Measurements from ENCODE around the gene OST4. TPM values are rescaled to one million over a fixed set of nuclear protein-coding genes. Genes with fewer than 3 reads are reported as not detected.

OST4 gene
- total RNA-seq, 1 experiment from 2014 or later = 408 TPM

DNA sequence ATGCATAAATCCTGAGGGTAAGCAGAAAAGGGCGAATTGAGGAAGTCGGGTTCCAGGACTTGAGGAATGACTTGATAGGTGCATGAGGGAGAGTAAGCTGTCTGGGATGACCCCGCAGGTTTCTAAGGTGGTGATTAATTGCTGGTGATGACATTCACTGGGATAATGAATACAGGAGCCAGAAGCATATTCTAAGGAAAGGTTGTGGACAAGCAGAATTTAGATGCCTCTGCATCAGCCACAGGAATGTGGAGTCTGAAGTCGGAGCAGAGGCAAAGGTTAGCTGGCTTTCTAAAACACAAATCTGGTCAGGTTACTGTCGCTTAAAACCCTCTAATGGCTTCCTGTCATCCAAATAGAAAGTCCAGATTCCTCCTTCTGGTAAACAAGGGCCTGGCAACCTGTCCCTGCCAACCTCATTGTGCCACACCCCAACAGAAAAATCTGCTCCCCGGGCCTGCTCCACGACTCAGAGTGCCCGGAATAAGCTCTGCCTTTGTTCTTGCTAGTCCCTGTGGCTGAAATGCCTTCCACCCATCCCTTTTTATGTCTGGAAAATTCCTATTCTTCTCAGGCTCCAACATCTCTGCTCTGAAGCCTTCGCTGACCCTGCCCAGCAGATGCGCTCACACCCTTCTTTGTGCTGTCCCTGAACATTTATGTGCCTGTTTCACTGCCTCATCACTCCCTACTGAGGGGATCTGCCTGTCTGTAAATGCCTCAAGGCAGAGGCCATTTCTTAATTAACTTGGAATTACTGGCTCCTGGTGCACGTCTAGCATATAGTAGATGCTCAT lies 50.0 kb downstream of the OST4 start:
- DNase-seq (ENCODE audit: low read depth, low spot score) = no peak
- in situ Hi-C loops (cut with HindIII; ENCODE audit: low pct_unique_long_range_greater_than_20kb, low sequenced_read_pairs) = no loop called here

Other genes starting within 250 kb of the OST4 start
- gene DPYSL5, start 223.5 kb downstream of the OST4 start, total RNA-seq (2014; rRNA removed; shearing (Covaris generic)) = not detected in 2 replicates
- gene MAPRE3, start 101.0 kb downstream of the OST4 start, total RNA-seq (2014; rRNA removed; shearing (Covaris generic)) = 3.5 and 4.0 TPM in 2 replicates
- gene TMEM214, start 38.7 kb downstream of the OST4 start, total RNA-seq (2014; rRNA removed; shearing (Covaris generic)) = 76.8 and 88.5 TPM in 2 replicates
- 30.7 and 32.1 TPM in 2 replicates for gene AGBL5, start 20.0 kb downstream of the OST4 start, total RNA-seq (2014; rRNA removed; shearing (Covaris generic))
- 0.11 and 0.71 TPM in 2 replicates for gene EMILIN1, start 7.0 kb upstream of the OST4 start, total RNA-seq (2014; rRNA removed; shearing (Covaris generic))
- gene KHK, start 15.1 kb upstream of the OST4 start, total RNA-seq (2014; rRNA removed; shearing (Covaris generic)) = 3.0 and 3.2 TPM in 2 replicates
- 20.4 and 22.3 TPM in 2 replicates for gene CGREF1, start 47.5 kb upstream of the OST4 start, total RNA-seq (2014; rRNA removed; shearing (Covaris generic))
- 1.1 and 1.5 TPM in 2 replicates for gene ABHD1, start 52.2 kb upstream of the OST4 start, total RNA-seq (2014; rRNA removed; shearing (Covaris generic))
- gene PREB, start 63.0 kb upstream of the OST4 start, total RNA-seq (2014; rRNA removed; shearing (Covaris generic)) = 95.3 and 98.1 TPM in 2 replicates
- not detected in 2 replicates for gene PRR30, start 67.8 kb upstream of the OST4 start, total RNA-seq (2014; rRNA removed; shearing (Covaris generic))
- gene TCF23, start 77.3 kb upstream of the OST4 start, total RNA-seq (2014; rRNA removed; shearing (Covaris generic)) = not detected in 2 replicates
- 372 and 405 TPM in 2 replicates for gene ATRAID, start 140.4 kb upstream of the OST4 start, total RNA-seq (2014; rRNA removed; shearing (Covaris generic))
- gene SLC5A6, start 140.6 kb upstream of the OST4 start, total RNA-seq (2014; rRNA removed; shearing (Covaris generic)) = 87.1 and 89.2 TPM in 2 replicates
- gene CAD, start 145.7 kb upstream of the OST4 start, total RNA-seq (2014; rRNA removed; shearing (Covaris generic)) = 37.0 and 38.3 TPM in 2 replicates
- 0.24 and 1.2 TPM in 2 replicates for gene SLC30A3, start 191.4 kb upstream of the OST4 start, total RNA-seq (2014; rRNA removed; shearing (Covaris generic))
- not detected in 2 replicates for gene DNAJC5G, start 203.8 kb upstream of the OST4 start, total RNA-seq (2014; rRNA removed; shearing (Covaris generic))
- gene TRIM54, start 210.8 kb upstream of the OST4 start, total RNA-seq (2014; rRNA removed; shearing (Covaris generic)) = not detected in 2 replicates
- 2.3 and 6.0 TPM in 2 replicates for gene UCN, start 236.8 kb upstream of the OST4 start, total RNA-seq (2014; rRNA removed; shearing (Covaris generic))